Astrocyte (in vitro differentiated cells and primary cell): ENCODE data around the gene ZNF618.

Experiments
- CTCF ChIP-seq: IDR thresholded peaks from 2 replicates; pipeline ENCODE4 v1.5.1; 2011; ENCODE audit warnings: low read depth, mild to moderate bottlenecking, inconsistent platforms, low read length, moderate library complexity; ENCODE audit not compliant: insufficient read depth
- EZH2 ChIP-seq: IDR thresholded peaks from 2 replicates; pipeline ENCODE4 v1.6.1; 2012; ENCODE audit warnings: mild to moderate bottlenecking, low read length, inconsistent platforms; ENCODE audit not compliant: insufficient read depth

GRCh38 chr9:114011313-114011712 lies 135.2 kb downstream of the ZNF618 start:
- TF ChIP-seq CTCF, result no peak
- no peak for TF ChIP-seq EZH2
